ENCODE measurements around the gene SRI. TPM values are rescaled to one million over a fixed set of nuclear protein-coding genes. Genes with fewer than 3 reads are reported as not detected.

The SRI gene
- total RNA-seq, 1 donor from 2014 or later, result 120 TPM

- no peak for TF ChIP-seq CTCF (conservative IDR thresholded peaks at IDR 0.05)
- no peak overlapping the region for H3K4me3 Mint-ChIP-seq
- DNase-seq (ENCODE audit: extremely low spot score, unreplicated experiment), result no peak
- H3K9me3 Mint-ChIP-seq, result no peaks in the 10 kb centered on the region
- no peaks in the 10 kb centered on the region for H3K27me3 Mint-ChIP-seq
- H3K36me3 Mint-ChIP-seq, result no peaks in the 10 kb centered on the region
- no peak overlapping the region for H3K27ac Mint-ChIP-seq
- H3K4me1 Mint-ChIP-seq (ENCODE audit: unreplicated experiment), result peaks cover 3% of the 10 kb centered on the region
Measured at GRCh38 chr7:88229302-88229995, 9.6 kb upstream of the SRI start.

- H3K4me1 Mint-ChIP-seq (ENCODE audit: unreplicated experiment), result peaks cover 3% of the 10 kb centered on the region
- no peak overlapping the region for H3K4me3 Mint-ChIP-seq
- DNase-seq (ENCODE audit: extremely low spot score, unreplicated experiment), result no peak
- no peaks in the 10 kb centered on the region for H3K36me3 Mint-ChIP-seq
- H3K27ac Mint-ChIP-seq, result peak overlapping the region; percentile 23
- no peak for TF ChIP-seq CTCF (conservative IDR thresholded peaks at IDR 0.05)
- H3K27me3 Mint-ChIP-seq, result no peaks in the 10 kb centered on the region
- H3K9me3 Mint-ChIP-seq, result no peaks in the 10 kb centered on the region
Measured at GRCh38 chr7:88226886-88227516, 7.2 kb upstream of the SRI start.

- H3K27ac Mint-ChIP-seq, result no peak overlapping the region
Measured at GRCh38 chr7:88226201-88226600, 6.4 kb upstream of the SRI start.

GRCh38 chr7:88224601-88225275 lies 4.9 kb upstream of the SRI start:
- no peak overlapping the region for H3K4me3 Mint-ChIP-seq
- H3K9me3 Mint-ChIP-seq, result no peaks in the 10 kb centered on the region
- H3K27ac Mint-ChIP-seq, result no peak overlapping the region
- no peak for DNase-seq (ENCODE audit: extremely low spot score, unreplicated experiment)
- no peak for TF ChIP-seq CTCF (conservative IDR thresholded peaks at IDR 0.05)
- no peaks in the 10 kb centered on the region for H3K27me3 Mint-ChIP-seq
- H3K36me3 Mint-ChIP-seq, result no peaks in the 10 kb centered on the region
- peaks cover 7% of the 10 kb centered on the region for H3K4me1 Mint-ChIP-seq (ENCODE audit: unreplicated experiment)

More at GRCh38 chr7:88226201-88226600, 6.4 kb upstream of the SRI start:
- peaks cover 5% of the 10 kb centered on the region for H3K4me1 Mint-ChIP-seq (ENCODE audit: unreplicated experiment)
- no peak for TF ChIP-seq CTCF (conservative IDR thresholded peaks at IDR 0.05)
- no peak overlapping the region for H3K4me3 Mint-ChIP-seq
- no peaks in the 10 kb centered on the region for H3K36me3 Mint-ChIP-seq
- H3K27me3 Mint-ChIP-seq, result no peaks in the 10 kb centered on the region
- H3K9me3 Mint-ChIP-seq, result no peaks in the 10 kb centered on the region
- DNase-seq (ENCODE audit: extremely low spot score, unreplicated experiment), result no peak

GRCh38 chr7:88223265-88223664 lies 3.4 kb upstream of the SRI start:
- no peak overlapping the region for H3K27ac Mint-ChIP-seq
- no peaks in the 10 kb centered on the region for H3K9me3 Mint-ChIP-seq
- no peak for DNase-seq (ENCODE audit: extremely low spot score, unreplicated experiment)
- H3K36me3 Mint-ChIP-seq, result no peaks in the 10 kb centered on the region
- H3K4me1 Mint-ChIP-seq (ENCODE audit: unreplicated experiment), result peaks cover 15% of the 10 kb centered on the region
- H3K27me3 Mint-ChIP-seq, result no peaks in the 10 kb centered on the region
- H3K4me3 Mint-ChIP-seq, result no peak overlapping the region
- TF ChIP-seq CTCF (conservative IDR thresholded peaks at IDR 0.05), result no peak

Data from type B pancreatic cell (in vitro differentiated cells).